Fibroblast of skin of scalp (primary cell): ENCODE data around the gene RALB.

Experiments
- DNase-seq: peaks from one replicate; pipeline ENCODE4 v3.0.0-alpha.2; 2013

Gene RALB

GRCh38 chr2:120265006-120265405 lies 12.4 kb downstream of the RALB start:
- no peak for DNase-seq

DNA sequence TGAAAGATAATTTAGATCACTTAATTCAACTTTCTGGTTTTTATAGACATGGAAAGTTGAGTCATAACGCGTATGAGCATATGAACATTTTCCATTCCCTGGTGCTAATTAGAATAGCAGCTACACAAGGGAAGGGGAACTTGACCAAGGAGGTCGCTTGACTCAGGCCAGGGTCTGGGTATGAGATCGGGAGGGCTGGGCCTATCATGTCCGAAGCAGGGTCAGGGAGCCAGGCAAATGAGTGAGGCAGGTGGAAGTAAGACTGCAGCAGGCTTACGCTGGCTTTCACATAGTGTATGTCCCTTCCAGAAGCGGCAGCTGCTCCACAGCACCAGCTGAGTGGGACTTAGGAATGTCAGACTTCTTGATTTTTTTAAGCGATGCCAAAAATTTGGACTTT lies 14.7 kb downstream of the RALB start:
- DNase-seq: no peak

DNA sequence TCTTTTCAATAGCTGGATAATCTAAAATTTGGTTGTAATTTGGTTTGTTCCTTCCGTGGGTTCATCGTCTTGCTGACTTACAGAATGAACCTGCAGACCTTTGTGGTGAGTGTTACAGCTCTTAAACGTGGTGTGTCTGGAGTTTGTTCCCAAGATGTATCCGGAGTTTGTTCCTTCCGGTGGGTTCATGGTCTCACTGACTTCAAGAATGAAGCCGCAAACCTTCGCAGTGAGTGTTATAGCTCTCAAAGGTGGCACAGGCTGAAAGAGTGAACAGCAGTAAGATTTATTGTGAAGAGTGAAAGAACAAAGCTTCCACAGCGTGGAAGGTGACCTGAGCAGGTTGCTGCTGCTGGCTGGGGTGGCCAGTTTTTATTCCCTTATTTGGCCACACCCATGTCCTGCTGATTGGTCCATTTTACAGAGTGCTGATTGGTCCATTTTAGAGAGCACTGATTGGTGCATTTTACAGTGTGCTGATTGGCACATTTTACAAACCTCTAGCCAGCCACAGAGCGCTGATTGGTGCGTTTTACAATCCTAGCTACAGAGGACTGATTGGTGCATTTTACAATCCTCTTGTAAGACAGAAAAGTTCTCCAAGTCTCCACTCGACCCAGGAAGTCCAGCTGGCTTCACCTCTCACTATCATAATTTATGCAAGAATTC lies 16.6 kb downstream of the RALB start:
- DNase-seq: no peak

GRCh38 chr2:120269816-120270215 lies 17.2 kb downstream of the RALB start:
- DNase-seq: no peak

DNA sequence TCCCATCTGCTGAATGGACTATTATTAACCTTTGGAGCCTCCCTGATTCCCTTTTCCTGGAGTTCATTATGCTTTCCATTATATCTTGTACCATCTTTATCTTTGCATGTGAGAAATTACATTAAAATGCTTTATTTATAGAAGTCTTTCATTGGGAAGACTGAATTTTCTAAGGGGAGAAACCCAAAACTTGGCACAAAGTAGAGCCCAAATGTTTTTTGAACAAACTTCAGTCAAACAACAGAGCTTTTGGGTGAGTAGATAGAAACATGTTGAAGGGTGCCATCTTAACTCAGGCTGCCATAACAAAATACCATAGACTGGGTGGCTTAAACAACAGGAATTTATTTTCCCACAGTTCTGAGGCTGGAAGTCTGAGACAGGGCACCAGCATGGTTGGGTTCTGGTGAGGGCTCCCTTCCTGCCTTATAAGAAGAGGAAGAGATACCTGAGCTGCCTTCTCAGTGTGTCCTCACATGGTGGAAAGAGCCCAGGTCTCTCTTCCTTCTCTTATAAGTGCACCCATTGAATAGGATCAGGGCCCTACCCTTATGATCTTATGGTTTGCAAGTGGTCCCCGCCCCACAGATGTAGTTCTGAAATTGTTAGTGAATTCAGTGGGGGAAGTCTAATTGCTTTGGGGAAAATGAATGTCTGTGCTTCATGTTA lies 19.2 kb downstream of the RALB start:
- DNase-seq: no peak

GRCh38 chr2:120272763-120273481 lies 20.3 kb downstream of the RALB start:
- DNase-seq: no peak

GRCh38 chr2:120275617-120276400 lies 23.2 kb downstream of the RALB start:
- no peak for DNase-seq

GRCh38 chr2:120277505-120278205 lies 25.0 kb downstream of the RALB start:
- DNase-seq: no peak

GRCh38 chr2:120278901-120279300 lies 26.2 kb downstream of the RALB start:
- DNase-seq: no peak

GRCh38 chr2:120279708-120280107 lies 27.1 kb downstream of the RALB start:
- no peak for DNase-seq

DNA sequence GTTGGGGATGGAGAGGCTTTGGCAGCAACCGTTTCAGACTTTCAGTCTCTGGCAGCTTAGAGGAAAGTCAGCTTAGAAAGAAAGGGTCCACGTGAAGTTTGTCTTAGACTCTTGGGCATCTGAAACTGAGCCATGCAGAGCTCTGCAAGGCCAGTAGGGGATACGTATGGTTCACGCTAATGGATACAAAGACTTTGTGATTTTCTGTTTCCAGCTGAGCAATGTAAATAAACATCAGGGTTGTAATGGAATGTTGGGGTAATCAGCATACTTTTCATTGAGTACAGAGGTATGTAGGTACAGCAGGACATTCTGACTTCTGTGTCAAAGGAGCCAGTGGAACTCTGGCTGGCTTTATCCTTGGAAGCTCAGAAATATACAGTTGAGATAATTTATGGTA lies 31.0 kb downstream of the RALB start:
- peak; percentile 9 for DNase-seq

DNA sequence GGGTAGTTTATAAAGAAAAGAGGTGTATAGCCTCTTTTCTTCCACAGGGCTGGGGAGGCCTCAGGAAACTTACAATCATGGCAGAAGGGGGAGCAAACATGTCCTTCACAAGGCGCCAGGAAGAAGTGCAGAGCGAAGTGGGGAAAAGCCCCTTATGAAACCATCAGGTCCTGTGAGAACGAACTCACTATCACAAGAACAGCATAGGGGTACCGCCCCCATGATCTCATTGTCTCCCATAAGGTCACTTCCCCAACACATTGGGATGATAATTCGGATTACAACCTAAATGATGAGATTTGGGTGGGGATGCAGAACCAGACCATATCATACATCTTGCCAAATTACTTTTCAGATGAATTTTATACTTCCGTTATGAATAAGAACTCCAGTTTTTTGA lies 32.4 kb downstream of the RALB start:
- no peak for DNase-seq

- DNase-seq: peak; percentile 72
These were observed 34.7 kb downstream of the RALB start for GRCh38 chr2:120287183-120288015.

GRCh38 chr2:120288016-120288373 lies 35.3 kb downstream of the RALB start:
- no peak for DNase-seq

DNA sequence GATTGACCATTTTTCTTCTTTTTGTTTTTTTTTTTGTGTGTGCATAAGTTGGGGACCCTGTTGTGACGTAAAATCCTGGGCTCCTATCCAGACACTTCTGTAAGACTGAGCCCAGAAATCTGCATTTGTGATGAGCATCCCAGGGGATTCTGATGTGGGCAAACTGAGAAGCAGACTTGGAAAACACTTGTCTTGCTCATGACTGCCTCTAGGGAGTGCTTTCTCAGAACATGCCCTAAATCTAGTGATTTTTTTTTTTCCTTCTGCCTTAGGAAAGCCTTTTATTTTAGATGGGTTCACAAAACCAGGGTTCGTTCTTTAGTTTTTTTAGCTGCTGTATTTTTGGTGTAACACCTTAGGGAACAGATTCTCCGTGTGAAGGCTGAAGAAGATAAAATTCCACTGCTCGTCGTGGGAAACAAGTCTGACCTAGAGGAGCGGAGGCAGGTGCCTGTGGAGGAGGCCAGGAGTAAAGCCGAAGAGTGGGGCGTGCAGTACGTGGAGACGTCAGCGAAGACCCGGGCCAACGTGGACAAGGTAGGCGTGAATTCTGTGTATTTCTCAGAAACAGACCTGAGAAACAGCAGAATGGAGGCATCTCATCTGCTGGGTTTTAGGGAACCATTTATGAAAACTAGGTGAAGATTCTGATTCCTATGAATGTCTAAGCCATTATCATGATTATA lies 36.7 kb downstream of the RALB start:
- DNase-seq: no peak

DNA sequence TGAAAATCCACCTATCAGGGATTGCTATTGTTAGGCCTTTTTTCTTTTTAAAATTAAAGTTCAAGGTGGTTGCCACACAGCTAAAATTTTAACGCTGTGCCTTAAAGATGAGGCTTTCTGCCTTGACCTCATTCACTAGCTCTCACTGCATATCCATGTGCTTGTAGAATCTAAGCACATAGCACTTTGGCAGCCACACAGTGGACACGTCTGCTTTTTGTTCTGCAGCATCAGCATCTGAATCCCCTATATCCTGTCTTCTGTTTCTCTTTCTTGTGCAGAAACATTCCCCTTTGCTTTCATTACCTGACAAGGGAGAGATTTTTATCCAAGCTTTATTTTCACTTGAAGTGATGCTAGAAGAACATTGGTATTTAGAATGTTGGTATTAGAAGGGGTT lies 38.1 kb downstream of the RALB start:
- no peak for DNase-seq

GRCh38 chr2:120291401-120292311 lies 39.0 kb downstream of the RALB start:
- DNase-seq: peak; percentile 60

GRCh38 chr2:120293096-120294007 lies 40.7 kb downstream of the RALB start:
- peak; percentile 9 for DNase-seq

DNA sequence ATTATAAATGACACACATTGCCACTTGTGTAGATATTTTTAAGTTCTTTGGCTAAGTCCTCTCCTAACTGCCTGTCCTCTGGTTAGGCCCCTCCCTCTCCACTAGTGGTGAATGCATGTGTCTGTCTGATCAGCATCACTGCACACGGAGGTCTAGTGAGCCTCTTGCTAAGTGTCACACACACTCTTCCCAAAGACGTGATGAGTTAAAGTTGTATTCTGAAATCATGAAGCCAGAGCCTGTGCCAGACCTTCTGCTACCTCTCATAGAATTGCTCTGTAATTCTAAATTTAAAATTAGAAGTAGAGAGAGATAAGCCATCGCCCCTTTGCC lies 41.3 kb downstream of the RALB start:
- no peak for DNase-seq
